ENCODE results near the gene SPRR4. TPM values are rescaled to one million over a fixed set of nuclear protein-coding genes. Genes with fewer than 3 reads are reported as not detected.

The SPRR4 gene
- total and polyA plus RNA-seq, 2 experiments from 2014 or later, result not detected

DNA sequence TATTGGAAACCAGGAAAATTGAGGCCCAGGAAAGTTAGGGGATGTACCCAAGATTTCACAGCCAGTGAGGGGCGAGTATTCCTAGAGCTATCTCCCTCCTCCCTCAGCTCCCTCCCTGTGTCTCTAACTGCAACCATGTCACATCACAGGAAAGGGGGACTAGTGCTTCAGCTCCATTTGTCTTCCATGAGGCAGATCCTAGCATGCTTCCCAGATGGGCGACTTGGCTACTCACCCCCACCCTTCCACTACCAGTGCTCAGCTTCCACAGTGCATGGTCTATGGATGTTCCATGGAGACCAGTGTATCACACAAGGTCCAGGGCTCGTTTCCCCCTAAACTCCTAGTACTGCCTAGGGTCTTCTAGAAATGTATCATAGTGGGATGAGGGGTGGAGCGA lies 4.6 kb upstream of the SPRR4 start:
- DNase-seq (ENCODE audit: low spot score), result no peak
- Histone ChIP-seq H3K4me1 (ENCODE audit: insufficient read depth) (no peaks in the 10 kb centered on the region), H3K4me3 (no peak overlapping the region), H3K36me3 (ENCODE audit: insufficient read depth) (no peaks in the 10 kb centered on the region), H4K20me1 (replicated peaks; ENCODE audit: insufficient read depth) (no peaks in the 10 kb centered on the region), H3F3A (replicated peaks; ENCODE audit: low read depth) (no peaks in the 10 kb centered on the region), H2AFZ (no peak overlapping the region), H3K79me2 (replicated peaks; ENCODE audit: insufficient read depth) (no peaks in the 10 kb centered on the region), H3K27me3 (ENCODE audit: insufficient read depth) (no peaks in the 10 kb centered on the region), H3K4me2 (no peak overlapping the region), H3K27ac (ENCODE audit: low read depth) (no peak overlapping the region), H3K9me2 (ENCODE audit: insufficient read depth) (peaks cover 15% of the 10 kb centered on the region)
- Mint-ChIP-seq H3K4me1 (no peaks in the 10 kb centered on the region), H3K27me3 (ENCODE audit: insufficient read depth, low read depth, poor library complexity) (no peaks in the 10 kb centered on the region), H3K4me3 (no peak overlapping the region), H3K27ac (no peak overlapping the region), H3K9me3 (no peaks in the 10 kb centered on the region), H3K36me3 (ENCODE audit: low read depth) (no peaks in the 10 kb centered on the region)
- TF ChIP-seq JUNB (IDR thresholded peaks at IDR 0.05; ENCODE audit: unreplicated experiment), result no peak
- TF ChIP-seq REST (IDR thresholded peaks at IDR 0.05; ENCODE audit: unreplicated experiment), result no peak
- TF ChIP-seq, protein P1, sequence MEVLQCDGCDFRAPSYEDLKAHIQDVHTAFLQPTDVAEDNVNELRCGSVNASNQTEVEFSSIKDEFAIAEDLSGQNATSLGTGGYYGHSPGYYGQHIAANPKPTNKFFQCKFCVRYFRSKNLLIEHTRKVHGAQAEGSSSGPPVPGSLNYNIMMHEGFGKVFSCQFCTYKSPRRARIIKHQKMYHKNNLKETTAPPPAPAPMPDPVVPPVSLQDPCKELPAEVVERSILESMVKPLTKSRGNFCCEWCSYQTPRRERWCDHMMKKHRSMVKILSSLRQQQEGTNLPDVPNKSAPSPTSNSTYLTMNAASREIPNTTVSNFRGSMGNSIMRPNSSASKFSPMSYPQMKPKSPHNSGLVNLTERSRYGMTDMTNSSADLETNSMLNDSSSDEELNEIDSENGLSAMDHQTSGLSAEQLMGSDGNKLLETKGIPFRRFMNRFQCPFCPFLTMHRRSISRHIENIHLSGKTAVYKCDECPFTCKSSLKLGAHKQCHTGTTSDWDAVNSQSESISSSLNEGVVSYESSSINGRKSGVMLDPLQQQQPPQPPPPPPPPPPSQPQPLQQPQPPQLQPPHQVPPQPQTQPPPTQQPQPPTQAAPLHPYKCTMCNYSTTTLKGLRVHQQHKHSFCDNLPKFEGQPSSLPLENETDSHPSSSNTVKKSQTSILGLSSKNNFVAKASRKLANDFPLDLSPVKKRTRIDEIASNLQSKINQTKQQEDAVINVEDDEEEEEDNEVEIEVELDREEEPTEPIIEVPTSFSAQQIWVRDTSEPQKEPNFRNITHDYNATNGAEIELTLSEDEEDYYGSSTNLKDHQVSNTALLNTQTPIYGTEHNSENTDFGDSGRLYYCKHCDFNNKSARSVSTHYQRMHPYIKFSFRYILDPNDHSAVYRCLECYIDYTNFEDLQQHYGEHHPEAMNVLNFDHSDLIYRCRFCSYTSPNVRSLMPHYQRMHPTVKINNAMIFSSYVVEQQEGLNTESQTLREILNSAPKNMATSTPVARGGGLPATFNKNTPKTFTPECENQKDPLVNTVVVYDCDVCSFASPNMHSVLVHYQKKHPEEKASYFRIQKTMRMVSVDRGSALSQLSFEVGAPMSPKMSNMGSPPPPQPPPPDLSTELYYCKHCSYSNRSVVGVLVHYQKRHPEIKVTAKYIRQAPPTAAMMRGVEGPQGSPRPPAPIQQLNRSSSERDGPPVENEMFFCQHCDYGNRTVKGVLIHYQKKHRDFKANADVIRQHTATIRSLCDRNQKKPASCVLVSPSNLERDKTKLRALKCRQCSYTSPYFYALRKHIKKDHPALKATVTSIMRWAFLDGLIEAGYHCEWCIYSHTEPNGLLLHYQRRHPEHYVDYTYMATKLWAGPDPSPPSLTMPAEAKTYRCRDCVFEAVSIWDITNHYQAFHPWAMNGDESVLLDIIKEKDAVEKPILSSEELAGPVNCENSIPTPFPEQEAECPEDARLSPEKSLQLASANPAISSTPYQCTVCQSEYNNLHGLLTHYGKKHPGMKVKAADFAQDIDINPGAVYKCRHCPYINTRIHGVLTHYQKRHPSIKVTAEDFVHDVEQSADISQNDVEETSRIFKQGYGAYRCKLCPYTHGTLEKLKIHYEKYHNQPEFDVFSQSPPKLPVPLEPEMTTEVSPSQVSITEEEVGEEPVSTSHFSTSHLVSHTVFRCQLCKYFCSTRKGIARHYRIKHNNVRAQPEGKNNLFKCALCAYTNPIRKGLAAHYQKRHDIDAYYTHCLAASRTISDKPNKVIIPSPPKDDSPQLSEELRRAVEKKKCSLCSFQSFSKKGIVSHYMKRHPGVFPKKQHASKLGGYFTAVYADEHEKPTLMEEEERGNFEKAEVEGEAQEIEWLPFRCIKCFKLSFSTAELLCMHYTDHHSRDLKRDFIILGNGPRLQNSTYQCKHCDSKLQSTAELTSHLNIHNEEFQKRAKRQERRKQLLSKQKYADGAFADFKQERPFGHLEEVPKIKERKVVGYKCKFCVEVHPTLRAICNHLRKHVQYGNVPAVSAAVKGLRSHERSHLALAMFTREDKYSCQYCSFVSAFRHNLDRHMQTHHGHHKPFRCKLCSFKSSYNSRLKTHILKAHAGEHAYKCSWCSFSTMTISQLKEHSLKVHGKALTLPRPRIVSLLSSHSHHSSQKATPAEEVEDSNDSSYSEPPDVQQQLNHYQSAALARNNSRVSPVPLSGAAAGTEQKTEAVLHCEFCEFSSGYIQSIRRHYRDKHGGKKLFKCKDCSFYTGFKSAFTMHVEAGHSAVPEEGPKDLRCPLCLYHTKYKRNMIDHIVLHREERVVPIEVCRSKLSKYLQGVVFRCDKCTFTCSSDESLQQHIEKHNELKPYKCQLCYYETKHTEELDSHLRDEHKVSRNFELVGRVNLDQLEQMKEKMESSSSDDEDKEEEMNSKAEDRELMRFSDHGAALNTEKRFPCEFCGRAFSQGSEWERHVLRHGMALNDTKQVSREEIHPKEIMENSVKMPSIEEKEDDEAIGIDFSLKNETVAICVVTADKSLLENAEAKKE (CRISPR knock-in tag; IDR thresholded peaks at IDR 0.05), result no peak
- no peak for TF ChIP-seq ZNF114 (CRISPR knock-in tag; IDR thresholded peaks at IDR 0.05)
- no peak for TF ChIP-seq CREB1 (CRISPR knock-in tag; IDR thresholded peaks at IDR 0.05; ENCODE audit: low read depth)
- no peak for TF ChIP-seq ETS1 (IDR thresholded peaks at IDR 0.05)
- no peak for TF ChIP-seq EZH2phosphoT487 (IDR thresholded peaks at IDR 0.05; ENCODE audit: unreplicated experiment)
- no peak for TF ChIP-seq ZNF331 (CRISPR knock-in tag; IDR thresholded peaks at IDR 0.05; ENCODE audit: low read depth)
- TF ChIP-seq, protein P2, sequence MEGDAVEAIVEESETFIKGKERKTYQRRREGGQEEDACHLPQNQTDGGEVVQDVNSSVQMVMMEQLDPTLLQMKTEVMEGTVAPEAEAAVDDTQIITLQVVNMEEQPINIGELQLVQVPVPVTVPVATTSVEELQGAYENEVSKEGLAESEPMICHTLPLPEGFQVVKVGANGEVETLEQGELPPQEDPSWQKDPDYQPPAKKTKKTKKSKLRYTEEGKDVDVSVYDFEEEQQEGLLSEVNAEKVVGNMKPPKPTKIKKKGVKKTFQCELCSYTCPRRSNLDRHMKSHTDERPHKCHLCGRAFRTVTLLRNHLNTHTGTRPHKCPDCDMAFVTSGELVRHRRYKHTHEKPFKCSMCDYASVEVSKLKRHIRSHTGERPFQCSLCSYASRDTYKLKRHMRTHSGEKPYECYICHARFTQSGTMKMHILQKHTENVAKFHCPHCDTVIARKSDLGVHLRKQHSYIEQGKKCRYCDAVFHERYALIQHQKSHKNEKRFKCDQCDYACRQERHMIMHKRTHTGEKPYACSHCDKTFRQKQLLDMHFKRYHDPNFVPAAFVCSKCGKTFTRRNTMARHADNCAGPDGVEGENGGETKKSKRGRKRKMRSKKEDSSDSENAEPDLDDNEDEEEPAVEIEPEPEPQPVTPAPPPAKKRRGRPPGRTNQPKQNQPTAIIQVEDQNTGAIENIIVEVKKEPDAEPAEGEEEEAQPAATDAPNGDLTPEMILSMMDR (conservative IDR thresholded peaks at IDR 0.05; ENCODE audit: low read depth in 2 of 2), result no peak
- TF ChIP-seq POLR2AphosphoS5 (IDR thresholded peaks at IDR 0.05; ENCODE audit: low read depth), result no peak
- no peak for TF ChIP-seq STAT1 (IDR thresholded peaks at IDR 0.05; ENCODE audit: unreplicated experiment)
- TF ChIP-seq NANOG (IDR thresholded peaks at IDR 0.05; ENCODE audit: borderline replicate concordance), result no peak
- TF ChIP-seq EZH2 (IDR thresholded peaks at IDR 0.05; ENCODE audit: low read depth, unreplicated experiment), result no peak
- ATAC-seq, result no peak

Measured in GM23338 (cell line).